ENCODE measurements around the gene TREX2.

GRCh38 chrX:153470411-153471363, 24.8 kb upstream of the TREX2 start, which contains the start of gene HAUS7:
- TF ChIP-seq CTCF (optimal IDR thresholded peaks at IDR 0.05 in 1 of 3, IDR thresholded peaks at IDR 0.05 in 1 of 3, conservative IDR thresholded peaks at IDR 0.05 in 1 of 3; ENCODE audit: extremely low read depth in 1 of 3, insufficient read depth in 2 of 3, low read length in 3 of 3) (peak in 2 of 3 experiments; percentile 56 to 80), EZH2 (IDR thresholded peaks at IDR 0.05; ENCODE audit: low read length) (no peak)
